Osteocyte (in vitro differentiated cells): ENCODE measurements around the gene EFCAB6. TPM values are rescaled to one million over a fixed set of nuclear protein-coding genes. Genes with fewer than 3 reads are reported as not detected.

Experiments used
- DNase-seq: peaks from one replicate; pipeline ENCODE4 v3.0.0; 2021; ENCODE audit warnings: mixed read lengths; ENCODE audit not compliant: unreplicated experiment; ENCODE audit errors: extremely low spot score
- H3K27ac Mint-ChIP-seq: one replicate; pipeline ENCODE4 v1.8.0; 2021; ENCODE audit warnings: mild to moderate bottlenecking, mixed read lengths; ENCODE audit not compliant: unreplicated experiment
- H3K27me3 Mint-ChIP-seq: one replicate; pipeline ENCODE4 v1.8.0; 2021; ENCODE audit warnings: mixed read lengths; ENCODE audit not compliant: unreplicated experiment
- H3K36me3 Mint-ChIP-seq: one replicate; pipeline ENCODE4 v1.8.0; 2021; ENCODE audit warnings: mixed read lengths; ENCODE audit not compliant: unreplicated experiment
- H3K4me1 Mint-ChIP-seq: one replicate; pipeline ENCODE4 v1.8.0; 2021; ENCODE audit warnings: mixed read lengths; ENCODE audit not compliant: unreplicated experiment
- H3K4me3 Mint-ChIP-seq: one replicate; pipeline ENCODE4 v1.8.0; 2021; ENCODE audit warnings: mild to moderate bottlenecking, moderate library complexity, mixed read lengths; ENCODE audit not compliant: unreplicated experiment
- H3K9me3 Mint-ChIP-seq: one replicate; pipeline ENCODE4 v1.8.0; 2021; ENCODE audit warnings: mixed read lengths; ENCODE audit not compliant: unreplicated experiment
- total RNA-seq: library from RNA; stranded (reverse); gene quantifications from 2 replicates; pipeline ENCODE4 v1.2.1, GENCODE V29; 2021
- TF ChIP-seq, protein P1 (sequence below): fragments of 200-600 bp; sonication (generic); IDR thresholded peaks from 2 replicates; pipeline ENCODE4 v1.5.0; 2021; ENCODE audit warnings: antibody characterized with exemption, mild to moderate bottlenecking, moderate library complexity

The EFCAB6 gene
- total RNA-seq, 1 donor from 2014 or later = 1.4 TPM

DNA sequence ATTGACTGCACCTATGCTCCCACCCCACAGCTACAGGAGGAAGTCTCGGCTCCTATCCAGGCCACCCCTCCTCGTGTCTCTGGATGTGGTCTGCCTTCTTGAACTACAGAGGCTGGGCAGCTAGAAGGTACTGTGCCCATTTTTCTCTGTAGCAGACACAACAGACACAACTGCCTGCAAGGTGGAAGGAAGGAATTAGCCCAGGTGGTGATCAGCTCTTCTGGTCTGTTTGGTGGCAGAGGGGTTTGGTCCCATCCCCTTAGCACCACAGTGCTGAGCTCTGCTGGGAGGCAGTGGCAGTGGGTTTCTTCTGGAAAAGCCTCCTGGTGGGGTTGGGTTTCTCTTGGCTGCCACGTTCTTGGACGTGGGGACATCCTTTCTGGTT lies 267.8 kb downstream of the EFCAB6 start:
- Mint-ChIP-seq H3K4me3 (no peak overlapping the region), H3K27ac (no peak overlapping the region), H3K4me1 (no peaks in the 10 kb centered on the region), H3K27me3 (no peaks in the 10 kb centered on the region), H3K9me3 (no peaks in the 10 kb centered on the region), H3K36me3 (no peaks in the 10 kb centered on the region)
- TF ChIP-seq, protein P1, sequence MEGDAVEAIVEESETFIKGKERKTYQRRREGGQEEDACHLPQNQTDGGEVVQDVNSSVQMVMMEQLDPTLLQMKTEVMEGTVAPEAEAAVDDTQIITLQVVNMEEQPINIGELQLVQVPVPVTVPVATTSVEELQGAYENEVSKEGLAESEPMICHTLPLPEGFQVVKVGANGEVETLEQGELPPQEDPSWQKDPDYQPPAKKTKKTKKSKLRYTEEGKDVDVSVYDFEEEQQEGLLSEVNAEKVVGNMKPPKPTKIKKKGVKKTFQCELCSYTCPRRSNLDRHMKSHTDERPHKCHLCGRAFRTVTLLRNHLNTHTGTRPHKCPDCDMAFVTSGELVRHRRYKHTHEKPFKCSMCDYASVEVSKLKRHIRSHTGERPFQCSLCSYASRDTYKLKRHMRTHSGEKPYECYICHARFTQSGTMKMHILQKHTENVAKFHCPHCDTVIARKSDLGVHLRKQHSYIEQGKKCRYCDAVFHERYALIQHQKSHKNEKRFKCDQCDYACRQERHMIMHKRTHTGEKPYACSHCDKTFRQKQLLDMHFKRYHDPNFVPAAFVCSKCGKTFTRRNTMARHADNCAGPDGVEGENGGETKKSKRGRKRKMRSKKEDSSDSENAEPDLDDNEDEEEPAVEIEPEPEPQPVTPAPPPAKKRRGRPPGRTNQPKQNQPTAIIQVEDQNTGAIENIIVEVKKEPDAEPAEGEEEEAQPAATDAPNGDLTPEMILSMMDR = no peak
- peak; percentile 62 for DNase-seq

DNA sequence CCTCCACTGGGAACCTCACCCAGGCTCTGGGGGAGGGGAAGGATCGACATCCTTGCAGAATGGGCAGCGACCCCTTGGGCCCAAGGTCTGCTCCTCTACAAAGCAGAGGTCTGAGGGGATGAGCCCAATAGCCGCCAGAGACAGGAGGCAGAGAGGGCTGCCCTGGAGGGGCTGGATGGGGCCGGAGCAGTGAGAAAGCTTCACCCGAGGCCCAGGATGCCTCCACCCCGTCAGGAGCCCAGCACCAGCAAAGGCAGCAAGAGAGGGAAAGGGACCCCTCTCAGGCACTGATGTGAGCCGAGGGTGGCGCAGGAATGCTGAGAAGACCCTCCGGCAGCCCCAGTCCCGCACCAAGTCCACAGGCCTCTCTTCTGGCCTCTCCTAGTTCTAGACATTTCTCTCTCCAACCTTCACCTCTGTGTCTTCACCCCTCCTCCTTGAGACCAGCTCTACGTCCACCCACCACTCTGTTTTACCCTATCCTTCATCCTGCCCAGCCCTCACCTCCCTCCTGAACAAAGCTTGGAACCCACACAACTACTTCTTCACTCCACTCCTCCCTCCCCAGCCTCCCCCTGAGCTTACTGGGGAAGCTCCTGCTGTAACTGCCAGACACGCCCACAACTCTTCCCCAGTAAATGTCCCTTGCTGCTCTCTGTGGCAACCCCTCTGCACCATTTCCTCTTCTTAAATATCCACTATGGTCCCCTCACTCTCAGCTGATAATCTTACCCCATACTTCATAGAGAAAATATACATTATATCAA lies 268.4 kb downstream of the EFCAB6 start:
- TF ChIP-seq, protein P1 = no peak
- DNase-seq = peak; percentile 77
- no peaks in the 10 kb centered on the region for H3K4me1 Mint-ChIP-seq
- H3K27ac Mint-ChIP-seq = no peak overlapping the region
- no peak overlapping the region for H3K4me3 Mint-ChIP-seq
- H3K9me3 Mint-ChIP-seq = no peaks in the 10 kb centered on the region
- H3K36me3 Mint-ChIP-seq = no peaks in the 10 kb centered on the region
- H3K27me3 Mint-ChIP-seq = no peaks in the 10 kb centered on the region

DNA sequence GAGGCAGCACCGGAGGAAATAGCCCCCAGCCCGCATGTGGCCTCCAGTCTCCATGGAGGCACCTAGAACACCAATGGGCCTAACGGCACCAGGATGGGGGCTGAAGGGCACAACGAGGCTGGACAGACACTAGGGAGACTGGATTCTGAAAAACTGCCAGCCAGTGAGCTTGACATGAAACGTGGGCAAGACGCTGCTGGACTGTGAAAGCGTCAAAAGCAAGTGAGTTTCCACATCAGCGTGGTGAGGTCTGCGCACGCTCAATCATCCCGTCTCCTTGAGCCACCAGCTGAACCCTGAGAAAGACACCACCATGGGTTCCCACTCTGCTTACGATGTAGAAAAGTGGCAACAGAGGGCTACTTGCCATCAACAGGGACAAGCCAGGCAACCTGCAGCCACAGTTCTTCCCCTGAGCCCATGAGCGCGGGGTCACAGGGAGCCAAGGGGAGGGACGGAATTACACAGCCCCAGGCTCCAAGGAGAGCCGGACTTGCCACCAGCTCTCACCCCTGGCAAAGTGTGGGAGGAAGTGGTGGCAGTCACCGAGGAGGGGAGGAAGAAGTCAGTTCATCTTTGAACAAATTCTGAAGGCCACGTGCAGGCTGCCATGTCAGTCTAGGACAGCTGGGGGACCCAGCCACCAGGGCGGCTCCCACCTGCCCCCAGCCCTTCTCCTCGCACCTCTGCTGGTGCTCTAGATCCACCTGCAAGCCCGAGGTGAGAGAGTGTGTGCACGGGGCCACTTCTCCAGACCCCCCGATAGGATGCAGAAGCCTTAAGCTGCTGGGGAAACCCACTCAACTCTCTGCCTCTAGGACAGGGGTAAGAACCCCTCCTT lies 269.2 kb downstream of the EFCAB6 start:
- TF ChIP-seq, protein P1 = no peak
- Mint-ChIP-seq H3K4me1 (no peaks in the 10 kb centered on the region), H3K9me3 (no peaks in the 10 kb centered on the region), H3K36me3 (no peaks in the 10 kb centered on the region), H3K4me3 (no peak overlapping the region), H3K27ac (no peak overlapping the region), H3K27me3 (peaks cover 2% of the 10 kb centered on the region)
- DNase-seq = peak; percentile 67

DNA sequence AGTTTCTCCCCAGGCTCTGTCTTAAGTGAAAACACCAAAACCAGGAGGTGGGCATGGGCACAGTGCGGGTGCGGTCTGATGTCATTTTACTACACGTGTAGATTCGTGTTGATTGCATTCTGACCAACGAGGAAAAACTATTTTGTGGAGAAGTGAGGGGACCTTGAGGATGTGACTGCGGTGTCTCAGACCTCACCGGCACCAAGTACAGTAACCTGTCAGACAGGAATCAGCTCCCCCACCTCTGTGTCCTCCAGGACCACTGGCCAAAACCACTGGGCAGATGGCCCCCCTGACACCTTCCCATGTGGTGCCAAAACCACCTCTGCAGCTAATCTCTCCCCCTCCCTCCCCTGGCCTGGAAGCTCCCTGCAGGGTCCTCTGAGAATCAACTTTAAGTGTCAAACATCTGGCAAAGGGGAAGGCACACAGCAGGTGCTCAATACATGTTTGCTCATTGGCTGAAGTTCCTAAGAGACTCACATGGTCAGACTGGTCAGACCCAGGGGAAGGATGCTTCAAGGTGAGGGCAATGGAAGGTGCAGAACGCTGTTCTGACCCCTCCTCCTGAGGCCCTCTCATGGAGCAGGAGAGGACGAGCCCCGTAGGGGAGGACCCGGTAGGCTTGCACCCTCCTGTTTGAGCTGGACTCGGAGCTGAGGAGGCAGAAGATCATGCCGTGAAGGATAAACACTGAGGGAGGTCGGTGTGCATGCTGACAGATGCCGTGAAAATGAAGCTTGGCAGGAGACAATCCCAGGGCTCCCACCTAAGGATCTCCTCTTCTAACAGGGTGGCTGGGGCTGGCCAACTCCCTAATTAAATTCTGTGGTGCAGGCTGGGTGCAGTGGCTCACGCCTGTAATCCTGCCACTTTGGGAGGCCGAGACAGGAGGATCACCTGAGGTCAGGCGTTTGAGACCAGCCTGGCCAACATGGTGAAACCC lies 270.4 kb downstream of the EFCAB6 start:
- no peak overlapping the region for H3K4me3 Mint-ChIP-seq
- no peaks in the 10 kb centered on the region for H3K4me1 Mint-ChIP-seq
- peak; percentile 79 for DNase-seq
- TF ChIP-seq, protein P1 = no peak
- no peak overlapping the region for H3K27ac Mint-ChIP-seq
- H3K36me3 Mint-ChIP-seq = no peaks in the 10 kb centered on the region
- no peaks in the 10 kb centered on the region for H3K9me3 Mint-ChIP-seq
- peaks cover 2% of the 10 kb centered on the region for H3K27me3 Mint-ChIP-seq
